Activated T-helper 1 cell treated with Interleukin-2 at 50 U/mL for 16 hours (primary cell): ENCODE measurements around the gene CREG1.
"Not testable (repeated sequence)": the region's sequence is repeated elsewhere in the genome, so short reads cannot be mapped to it uniquely, and the experiment has no call there.

Experiments used
- DNase-seq: peaks from one replicate; pipeline ENCODE4 v3.0.0-alpha.2; 2020; ENCODE audit warnings: low read depth

Gene CREG1

GRCh38 chr1:167553136-167554027 lies at the start of gene CREG1:
Gene CREG1, minus strand, starts transcription at chr1:167553762.
- peak; percentile 82 for DNase-seq

- DNase-seq, result no peak
Observed at GRCh38 chr1:167602840-167603239, 49.3 kb upstream of the CREG1 start.

GRCh38 chr1:167601442-167602383 lies 48.2 kb upstream of the CREG1 start:
- no peak for DNase-seq

GRCh38 chr1:167599957-167600581 lies 46.5 kb upstream of the CREG1 start:
- DNase-seq, result no peak

- DNase-seq, result no peak
Observed at GRCh38 chr1:167594822-167595221, 41.3 kb upstream of the CREG1 start.

GRCh38 chr1:167593860-167594259 lies 40.3 kb upstream of the CREG1 start:
- DNase-seq, result no peak

- DNase-seq, result no peak
Observed at GRCh38 chr1:167592475-167592874, 38.9 kb upstream of the CREG1 start.

GRCh38 chr1:167588361-167588760 lies 34.8 kb upstream of the CREG1 start:
- DNase-seq, result no peak

- no peak for DNase-seq
Observed at GRCh38 chr1:167587872-167588271, 34.3 kb upstream of the CREG1 start.

GRCh38 chr1:167587342-167587741 lies 33.8 kb upstream of the CREG1 start:
- DNase-seq, result no peak

- no peak for DNase-seq
Observed at GRCh38 chr1:167584581-167584980, 31.0 kb upstream of the CREG1 start.

GRCh38 chr1:167582722-167583121 lies 29.2 kb upstream of the CREG1 start:
- DNase-seq, result no peak

GRCh38 chr1:167582064-167582463 lies 28.5 kb upstream of the CREG1 start:
- no peak for DNase-seq

GRCh38 chr1:167579986-167580385 lies 26.4 kb upstream of the CREG1 start:
- no peak for DNase-seq

GRCh38 chr1:167578939-167579521 lies 25.5 kb upstream of the CREG1 start:
- no peak for DNase-seq

GRCh38 chr1:167575649-167576048 lies 22.1 kb upstream of the CREG1 start:
- DNase-seq, result no peak

- DNase-seq, result no peak
Observed at GRCh38 chr1:167573035-167573434, 19.5 kb upstream of the CREG1 start.

- DNase-seq, result not testable (repeated sequence)
Observed at GRCh38 chr1:167570712-167571111, 17.1 kb upstream of the CREG1 start.

GRCh38 chr1:167567663-167568062 lies 14.1 kb upstream of the CREG1 start:
- no peak for DNase-seq

- DNase-seq, result no peak
Observed at GRCh38 chr1:167566766-167567165, 13.2 kb upstream of the CREG1 start.

GRCh38 chr1:167565922-167566321 lies 12.4 kb upstream of the CREG1 start:
- DNase-seq, result no peak
